Measurements from ENCODE around the gene PNMA1.

Gene PNMA1

DNA sequence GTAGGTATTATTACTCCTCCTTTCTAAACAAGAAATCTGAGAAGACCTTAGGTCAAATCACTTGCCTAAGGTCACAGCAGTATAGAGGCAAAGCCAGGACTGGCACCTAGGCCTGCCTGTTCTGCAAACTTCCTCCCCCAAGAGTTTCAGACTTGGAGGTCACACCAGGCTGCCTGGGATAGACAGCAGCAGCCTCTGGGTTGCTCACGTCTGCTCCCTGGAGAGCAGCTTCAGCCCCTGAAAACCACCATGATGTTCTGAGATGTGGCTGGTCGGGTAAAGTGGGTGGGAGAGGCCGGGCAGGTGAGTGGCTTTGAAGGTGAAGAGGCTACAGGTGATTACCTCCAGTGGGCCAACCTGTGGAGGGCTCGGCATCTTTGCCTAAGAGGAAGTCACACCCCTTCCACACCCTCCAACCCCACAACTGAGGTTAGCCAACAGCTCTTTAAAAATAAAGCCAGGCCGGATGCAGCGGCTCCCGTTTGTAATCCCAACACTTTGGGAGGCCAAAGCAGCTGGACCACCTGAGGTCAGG is 37.0 kb upstream of the PNMA1 start:
- no peak overlapping the region for H2AK5ac ChIP-seq (ENCODE audit: low read length)
- peaks cover 70 to 77% of the 10 kb centered on the region in 2 experiments for H3K4me1 ChIP-seq (ENCODE audit: control insufficient read depth in 1 of 2, insufficient read depth in 2 of 2, low read length in 2 of 2)
- DNase-seq, result no peak
- no peaks in the 10 kb centered on the region for H3K36me3 ChIP-seq (ENCODE audit: control insufficient read depth in 1 of 2, insufficient read depth in 2 of 2, low read length in 2 of 2)
- no peak overlapping the region for H2BK12ac ChIP-seq (ENCODE audit: low read length)
- H3K9me3 ChIP-seq (ENCODE audit: insufficient read depth, low read depth, low read length), result no peaks in the 10 kb centered on the region
- no peak overlapping the region for H3K14ac ChIP-seq (ENCODE audit: low read length)
- no peak overlapping the region for H3K27ac ChIP-seq (ENCODE audit: low read depth, low read length)
- H2AFZ ChIP-seq (ENCODE audit: insufficient read depth, low read length, poor library complexity), result no peak overlapping the region
- peaks cover 30% of the 10 kb centered on the region for H3K79me1 ChIP-seq (ENCODE audit: low read length)
- no peak overlapping the region for H3K18ac ChIP-seq (ENCODE audit: low read length)
- peak overlapping the region; percentile 6 for H3K4ac ChIP-seq (ENCODE audit: low read depth, low read length)
- H4K12ac ChIP-seq (ENCODE audit: low read depth, low read length), result no peak overlapping the region
- no peak overlapping the region for H4K91ac ChIP-seq (ENCODE audit: low read depth, low read length)
- no peak overlapping the region for H3K4me2 ChIP-seq (ENCODE audit: low read length)
- no peak overlapping the region for H3K9ac ChIP-seq (ENCODE audit: low read length)
- no peaks in the 10 kb centered on the region for H3K27me3 ChIP-seq (ENCODE audit: insufficient read depth, low read length)
- H3K23ac ChIP-seq (ENCODE audit: low read length), result no peak overlapping the region
- peaks cover 31% of the 10 kb centered on the region for H3K79me2 ChIP-seq (ENCODE audit: control insufficient read depth, insufficient read depth, low read length, poor library complexity)
- WGBS (ENCODE audit: extremely low coverage, insufficient coverage, insufficient read length), result no CpG with 5 or more reads among the region's 7 CpGs
- no peak overlapping the region for H2BK5ac ChIP-seq (ENCODE audit: low read depth, low read length, poor library complexity)
- H3K4me3 ChIP-seq (ENCODE audit: low read depth, low read length), result no peak overlapping the region
- no peak overlapping the region for H4K8ac ChIP-seq (ENCODE audit: low read depth, low read length)
- H2BK120ac ChIP-seq (ENCODE audit: insufficient read depth, low read length, poor library complexity), result no peak overlapping the region

DNA sequence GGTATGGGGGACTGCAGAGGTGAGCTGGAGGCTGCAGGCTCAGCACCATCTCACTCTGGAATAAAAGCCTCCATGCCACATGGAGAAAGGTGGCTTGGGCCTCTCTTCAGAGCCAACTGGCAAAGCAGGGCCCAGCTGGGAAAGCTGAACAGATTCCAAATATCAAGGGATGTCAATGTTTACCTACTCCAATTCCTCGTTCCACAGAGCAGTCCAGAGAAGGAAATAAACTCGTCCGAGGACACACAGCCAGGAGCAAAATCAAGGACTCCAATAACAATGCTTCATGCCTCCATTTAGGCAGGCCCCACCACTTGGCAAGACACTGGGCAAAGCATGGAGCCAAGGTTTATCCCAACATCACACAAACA is 36.3 kb upstream of the PNMA1 start:
- Histone ChIP-seq H3K27ac (ENCODE audit: low read depth, low read length) (no peak overlapping the region), H3K79me2 (ENCODE audit: control insufficient read depth, insufficient read depth, low read length, poor library complexity) (peaks cover 35% of the 10 kb centered on the region), H3K4me2 (ENCODE audit: low read length) (peak overlapping the region; percentile 4), H2AFZ (ENCODE audit: insufficient read depth, low read length, poor library complexity) (no peak overlapping the region), H3K9me3 (ENCODE audit: insufficient read depth, low read depth, low read length) (no peaks in the 10 kb centered on the region), H3K23ac (ENCODE audit: low read length) (no peak overlapping the region), H3K27me3 (ENCODE audit: insufficient read depth, low read length) (no peaks in the 10 kb centered on the region), H3K18ac (ENCODE audit: low read length) (peak overlapping the region; percentile 10), H3K4me3 (ENCODE audit: low read depth, low read length) (no peak overlapping the region), H4K91ac (ENCODE audit: low read depth, low read length) (no peak overlapping the region), H2BK12ac (ENCODE audit: low read length) (no peak overlapping the region), H4K8ac (ENCODE audit: low read depth, low read length) (no peak overlapping the region), H3K14ac (ENCODE audit: low read length) (no peak overlapping the region), H2AK5ac (ENCODE audit: low read length) (no peak overlapping the region), H4K12ac (ENCODE audit: low read depth, low read length) (no peak overlapping the region), H3K4ac (ENCODE audit: low read depth, low read length) (peak overlapping the region; percentile 55), H2BK5ac (ENCODE audit: low read depth, low read length, poor library complexity) (no peak overlapping the region), H3K36me3 (ENCODE audit: control insufficient read depth in 1 of 2, insufficient read depth in 2 of 2, low read length in 2 of 2) (no peaks in the 10 kb centered on the region), H3K79me1 (ENCODE audit: low read length) (peaks cover 30% of the 10 kb centered on the region), H2BK120ac (ENCODE audit: insufficient read depth, low read length, poor library complexity) (no peak overlapping the region), H3K4me1 (ENCODE audit: control insufficient read depth in 1 of 2, insufficient read depth in 2 of 2, low read length in 2 of 2) (peaks cover 71 to 77% of the 10 kb centered on the region in 2 experiments), H3K9ac (ENCODE audit: low read length) (no peak overlapping the region)
- WGBS (ENCODE audit: extremely low coverage, insufficient coverage, insufficient read length), result no CpG with 5 or more reads among the region's 3 CpGs
- no peak for DNase-seq

DNA sequence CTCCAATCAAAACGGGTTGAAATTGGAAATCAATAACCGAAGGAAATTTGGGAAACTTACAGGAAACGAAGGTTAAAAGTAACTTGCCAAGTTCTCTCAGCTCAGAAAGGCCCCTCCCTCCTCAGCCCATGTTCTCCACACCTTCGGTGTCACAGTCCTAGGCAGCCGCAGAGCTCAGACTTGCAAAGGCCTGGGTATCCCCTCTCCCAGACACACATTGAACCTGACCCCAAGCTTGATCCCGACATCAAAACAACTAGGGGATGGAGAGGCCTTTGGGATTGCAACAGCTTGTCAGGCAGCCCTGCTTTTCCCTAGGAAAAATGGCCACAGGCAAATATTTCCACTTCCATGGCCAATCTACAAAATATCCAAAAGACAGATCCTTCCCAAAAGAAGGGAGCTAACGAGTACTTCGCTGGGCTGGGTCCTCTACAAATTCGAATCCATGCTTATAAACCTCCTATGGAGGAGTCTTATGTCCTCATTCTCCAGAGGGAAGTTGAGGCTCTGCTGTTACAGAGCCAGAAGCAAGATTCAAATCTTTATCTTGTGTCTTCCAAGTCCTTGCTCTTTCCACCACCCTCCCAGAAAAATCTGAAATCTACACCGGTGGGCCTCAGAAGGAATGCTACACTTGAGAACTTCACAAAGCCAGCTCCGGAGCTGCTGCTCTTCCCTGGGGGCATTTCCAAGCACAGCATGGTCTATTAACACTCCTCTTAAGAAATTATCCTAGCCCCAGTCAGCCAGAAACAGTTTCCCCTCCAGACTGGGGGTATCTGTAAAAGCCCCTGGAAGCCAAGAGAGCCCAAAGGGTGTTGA is 35.7 kb upstream of the PNMA1 start:
- H2BK120ac ChIP-seq (ENCODE audit: insufficient read depth, low read length, poor library complexity), result no peak overlapping the region
- H3K18ac ChIP-seq (ENCODE audit: low read length), result peak overlapping the region; percentile 10
- no peaks in the 10 kb centered on the region for H3K27me3 ChIP-seq (ENCODE audit: insufficient read depth, low read length)
- no peak overlapping the region for H4K12ac ChIP-seq (ENCODE audit: low read depth, low read length)
- peak in 1 of 2 donors; percentile 39 for DNase-seq
- H3K4ac ChIP-seq (ENCODE audit: low read depth, low read length), result peak overlapping the region; percentile 61
- H2AFZ ChIP-seq (ENCODE audit: insufficient read depth, low read length, poor library complexity), result no peak overlapping the region
- peaks cover 70 to 77% of the 10 kb centered on the region in 2 experiments for H3K4me1 ChIP-seq (ENCODE audit: control insufficient read depth in 1 of 2, insufficient read depth in 2 of 2, low read length in 2 of 2)
- peak overlapping the region; percentile 34 for H3K27ac ChIP-seq (ENCODE audit: low read depth, low read length)
- no peak overlapping the region for H3K14ac ChIP-seq (ENCODE audit: low read length)
- no peaks in the 10 kb centered on the region for H3K9me3 ChIP-seq (ENCODE audit: insufficient read depth, low read depth, low read length)
- peaks cover 35% of the 10 kb centered on the region for H3K79me2 ChIP-seq (ENCODE audit: control insufficient read depth, insufficient read depth, low read length, poor library complexity)
- H3K79me1 ChIP-seq (ENCODE audit: low read length), result peaks cover 27% of the 10 kb centered on the region
- no CpG with 5 or more reads among the region's 11 CpGs for WGBS (ENCODE audit: extremely low coverage, insufficient coverage, insufficient read length)
- no peak overlapping the region for H3K9ac ChIP-seq (ENCODE audit: low read length)
- H2BK12ac ChIP-seq (ENCODE audit: low read length), result peak overlapping the region; percentile 37
- peak overlapping the region; percentile 32 for H3K4me2 ChIP-seq (ENCODE audit: low read length)
- no peaks in the 10 kb centered on the region for H3K36me3 ChIP-seq (ENCODE audit: control insufficient read depth in 1 of 2, insufficient read depth in 2 of 2, low read length in 2 of 2)
- no peak overlapping the region for H4K8ac ChIP-seq (ENCODE audit: low read depth, low read length)
- H3K4me3 ChIP-seq (ENCODE audit: low read depth, low read length), result no peak overlapping the region
- H2BK5ac ChIP-seq (ENCODE audit: low read depth, low read length, poor library complexity), result no peak overlapping the region
- no peak overlapping the region for H3K23ac ChIP-seq (ENCODE audit: low read length)
- H2AK5ac ChIP-seq (ENCODE audit: low read length), result no peak overlapping the region
- H4K91ac ChIP-seq (ENCODE audit: low read depth, low read length), result no peak overlapping the region

DNA sequence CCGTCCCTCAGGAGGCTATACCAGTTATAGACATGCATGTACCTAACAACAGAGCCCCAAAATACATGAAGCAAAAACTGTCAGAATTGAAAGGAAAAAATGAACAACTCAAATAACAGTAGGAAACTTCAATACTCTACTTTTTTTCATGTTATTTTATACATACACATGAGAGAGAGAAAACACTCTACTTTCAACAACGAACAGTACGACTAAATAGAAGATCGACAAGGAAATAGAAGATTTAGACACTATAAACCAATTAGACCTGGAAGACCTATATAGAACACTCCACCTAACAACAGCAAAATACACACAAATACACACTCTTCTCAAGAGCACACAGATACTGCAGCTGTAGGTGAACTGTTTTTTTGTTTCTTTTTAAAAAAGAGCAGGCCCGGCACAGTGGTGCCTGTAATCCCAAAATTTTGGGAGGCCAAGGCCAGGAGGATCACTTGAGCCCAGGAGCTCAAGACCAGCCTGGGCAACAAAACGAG is 34.7 kb upstream of the PNMA1 start:
- H2AFZ ChIP-seq (ENCODE audit: insufficient read depth, low read length, poor library complexity), result no peak overlapping the region
- no peak overlapping the region for H2BK5ac ChIP-seq (ENCODE audit: low read depth, low read length, poor library complexity)
- no peak overlapping the region for H3K27ac ChIP-seq (ENCODE audit: low read depth, low read length)
- H3K79me1 ChIP-seq (ENCODE audit: low read length), result peaks cover 23% of the 10 kb centered on the region
- H4K8ac ChIP-seq (ENCODE audit: low read depth, low read length), result no peak overlapping the region
- no peak overlapping the region for H3K4me3 ChIP-seq (ENCODE audit: low read depth, low read length)
- no peak overlapping the region for H2BK120ac ChIP-seq (ENCODE audit: insufficient read depth, low read length, poor library complexity)
- no peaks in the 10 kb centered on the region for H3K27me3 ChIP-seq (ENCODE audit: insufficient read depth, low read length)
- no peak overlapping the region for H4K91ac ChIP-seq (ENCODE audit: low read depth, low read length)
- no peaks in the 10 kb centered on the region for H3K36me3 ChIP-seq (ENCODE audit: control insufficient read depth in 1 of 2, insufficient read depth in 2 of 2, low read length in 2 of 2)
- H3K9ac ChIP-seq (ENCODE audit: low read length), result no peak overlapping the region
- H3K18ac ChIP-seq (ENCODE audit: low read length), result no peak overlapping the region
- no peak overlapping the region for H3K14ac ChIP-seq (ENCODE audit: low read length)
- H3K9me3 ChIP-seq (ENCODE audit: insufficient read depth, low read depth, low read length), result no peaks in the 10 kb centered on the region
- H3K4me1 ChIP-seq (ENCODE audit: control insufficient read depth in 1 of 2, insufficient read depth in 2 of 2, low read length in 2 of 2), result peaks cover 68 to 76% of the 10 kb centered on the region in 2 experiments
- H3K4ac ChIP-seq (ENCODE audit: low read depth, low read length), result no peak overlapping the region
- no peak overlapping the region for H2BK12ac ChIP-seq (ENCODE audit: low read length)
- peaks cover 37% of the 10 kb centered on the region for H3K79me2 ChIP-seq (ENCODE audit: control insufficient read depth, insufficient read depth, low read length, poor library complexity)
- no peak overlapping the region for H3K4me2 ChIP-seq (ENCODE audit: low read length)
- no peak overlapping the region for H2AK5ac ChIP-seq (ENCODE audit: low read length)
- H3K23ac ChIP-seq (ENCODE audit: low read length), result no peak overlapping the region
- no peak overlapping the region for H4K12ac ChIP-seq (ENCODE audit: low read depth, low read length)
- DNase-seq, result no peak
- WGBS (ENCODE audit: extremely low coverage, insufficient coverage, insufficient read length), result no CpG with 5 or more reads among the region's 6 CpGs
